ENCODE measurements around the gene DAZAP2. TPM values are rescaled to one million over a fixed set of nuclear protein-coding genes. Genes with fewer than 3 reads are reported as not detected.
A peak's percentile ranks its signal among the peaks of the same experiment; 100 is the strongest.

The DAZAP2 gene
- total and polyA plus RNA-seq, 9 of the 15 experiments (the other 6 are each of a cell fraction or from before 2014, with no cell fraction given): 116 to 668 (median 227) TPM

- no peak for TF ChIP-seq GTF2B (IDR thresholded peaks at IDR 0.05; ENCODE audit: extremely low read depth, insufficient read length)
- TF ChIP-seq CCNT2 (IDR thresholded peaks at IDR 0.05; ENCODE audit: borderline replicate concordance, extremely low read depth, insufficient read length, low read depth, low read length): peak; percentile 66
- TF ChIP-seq PURB (CRISPR knock-in tag; IDR thresholded peaks at IDR 0.05; ENCODE audit: low read depth): no peak
- no peak for TF ChIP-seq TRIM25 (IDR thresholded peaks at IDR 0.05; ENCODE audit: borderline replicate concordance)
- TF ChIP-seq, protein P1, sequence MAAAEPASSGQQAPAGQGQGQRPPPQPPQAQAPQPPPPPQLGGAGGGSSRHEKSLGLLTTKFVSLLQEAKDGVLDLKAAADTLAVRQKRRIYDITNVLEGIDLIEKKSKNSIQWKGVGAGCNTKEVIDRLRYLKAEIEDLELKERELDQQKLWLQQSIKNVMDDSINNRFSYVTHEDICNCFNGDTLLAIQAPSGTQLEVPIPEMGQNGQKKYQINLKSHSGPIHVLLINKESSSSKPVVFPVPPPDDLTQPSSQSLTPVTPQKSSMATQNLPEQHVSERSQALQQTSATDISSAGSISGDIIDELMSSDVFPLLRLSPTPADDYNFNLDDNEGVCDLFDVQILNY (CRISPR knock-in tag; IDR thresholded peaks at IDR 0.05): no peak
- TF ChIP-seq ATF7 (IDR thresholded peaks at IDR 0.05): peak; percentile 81
- peak; percentile 41 for TF ChIP-seq ZNF384 (IDR thresholded peaks at IDR 0.05; ENCODE audit: low read depth, low read length)
- no peak for TF ChIP-seq COPS2 (conservative IDR thresholded peaks at IDR 0.05)
- TF ChIP-seq, protein P2, sequence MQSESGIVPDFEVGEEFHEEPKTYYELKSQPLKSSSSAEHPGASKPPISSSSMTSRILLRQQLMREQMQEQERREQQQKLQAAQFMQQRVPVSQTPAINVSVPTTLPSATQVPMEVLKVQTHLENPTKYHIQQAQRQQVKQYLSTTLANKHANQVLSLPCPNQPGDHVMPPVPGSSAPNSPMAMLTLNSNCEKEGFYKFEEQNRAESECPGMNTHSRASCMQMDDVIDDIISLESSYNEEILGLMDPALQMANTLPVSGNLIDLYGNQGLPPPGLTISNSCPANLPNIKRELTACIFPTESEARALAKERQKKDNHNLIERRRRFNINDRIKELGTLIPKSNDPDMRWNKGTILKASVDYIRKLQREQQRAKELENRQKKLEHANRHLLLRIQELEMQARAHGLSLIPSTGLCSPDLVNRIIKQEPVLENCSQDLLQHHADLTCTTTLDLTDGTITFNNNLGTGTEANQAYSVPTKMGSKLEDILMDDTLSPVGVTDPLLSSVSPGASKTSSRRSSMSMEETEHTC (IDR thresholded peaks at IDR 0.05): peak; percentile 84
- TF ChIP-seq, protein P3, sequence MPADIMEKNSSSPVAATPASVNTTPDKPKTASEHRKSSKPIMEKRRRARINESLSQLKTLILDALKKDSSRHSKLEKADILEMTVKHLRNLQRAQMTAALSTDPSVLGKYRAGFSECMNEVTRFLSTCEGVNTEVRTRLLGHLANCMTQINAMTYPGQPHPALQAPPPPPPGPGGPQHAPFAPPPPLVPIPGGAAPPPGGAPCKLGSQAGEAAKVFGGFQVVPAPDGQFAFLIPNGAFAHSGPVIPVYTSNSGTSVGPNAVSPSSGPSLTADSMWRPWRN (IDR thresholded peaks at IDR 0.05; ENCODE audit: low read depth): no peak
- no peak for TF ChIP-seq ZKSCAN3 (CRISPR knock-in tag; IDR thresholded peaks at IDR 0.05)
- peak; percentile 44 for TF ChIP-seq HMGN3 (IDR thresholded peaks at IDR 0.05; ENCODE audit: borderline replicate concordance, extremely low read depth, insufficient read length, low read depth, low read length)
- peak; percentile 30 for TF ChIP-seq DPF2 (IDR thresholded peaks at IDR 0.05)
- peak; percentile 53; the same call in 1 of the 2 replicates for TF ChIP-seq GATAD2A (IDR thresholded peaks at IDR 0.05)
- peak; percentile 89 for TF ChIP-seq POLR2B (IDR thresholded peaks at IDR 0.05; ENCODE audit: low read depth, partially characterized antibody)
- no peak for TF ChIP-seq ZNF174 (CRISPR knock-in tag; IDR thresholded peaks at IDR 0.05)
- no peak for TF ChIP-seq MAFK (IDR thresholded peaks at IDR 0.05; ENCODE audit: low read length)
- TF ChIP-seq HNRNPK (IDR thresholded peaks at IDR 0.05; ENCODE audit: low read depth, low read length, poor library complexity, severe bottlenecking): peak; percentile 4
- peak; percentile 99 for TF ChIP-seq FOS (IDR thresholded peaks at IDR 0.05; ENCODE audit: extremely low read depth, insufficient read length)
- peak; percentile 95 for TF ChIP-seq EP400 (IDR thresholded peaks at IDR 0.05)
- peak; percentile 53; the same call in 1 of the 2 replicates for TF ChIP-seq TRIM28 (IDR thresholded peaks at IDR 0.05)
- TF ChIP-seq ELF4 (CRISPR knock-in tag; IDR thresholded peaks at IDR 0.05): peak; percentile 95
- TF ChIP-seq HDAC8 (tag; IDR thresholded peaks at IDR 0.05): no peak
- peak; percentile 96 for TF ChIP-seq FOXP1 (CRISPR knock-in tag; IDR thresholded peaks at IDR 0.05)
- no peak for TF ChIP-seq HMG20A (CRISPR knock-in tag; conservative IDR thresholded peaks at IDR 0.05)
Observed at GRCh38 chr12:51238510-51239334, at the start of gene DAZAP2 (continued).

Data from K562 (cell line).